ENCODE results near the gene OR10X1.

OR10X1 gene

GRCh38 chr1:158579733-158580132, at the start of gene OR10X1:
Gene OR10X1 (minus strand): TSS chr1:158579899. CDS start chr1:158579899, 0 bp downstream.
- no peak for DNase-seq (ENCODE audit: low read depth)

DNA sequence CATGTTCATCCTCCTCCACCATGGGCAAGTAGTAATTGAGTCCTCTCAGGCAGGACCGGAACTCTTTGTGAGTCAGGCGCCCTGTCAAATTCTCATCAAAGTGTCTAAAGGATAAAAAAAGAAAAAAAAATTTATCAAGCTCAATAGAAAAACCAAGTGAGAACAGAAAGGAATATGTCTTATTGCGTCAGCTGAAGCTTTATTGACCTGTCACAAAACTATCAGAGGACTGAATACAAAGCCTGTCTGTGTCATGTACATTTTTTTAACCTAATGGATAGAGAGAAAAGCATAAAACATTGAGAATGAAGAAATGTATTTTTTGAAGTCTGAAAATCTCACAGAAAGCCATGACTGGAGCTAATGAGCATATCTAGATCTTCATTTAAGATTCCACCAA, 34.1 kb upstream of the OR10X1 start:
- DNase-seq (ENCODE audit: low read depth), result no peak

- no peak for DNase-seq (ENCODE audit: low read depth)
Observed at GRCh38 chr1:158611916-158612315, 32.2 kb upstream of the OR10X1 start.

DNA sequence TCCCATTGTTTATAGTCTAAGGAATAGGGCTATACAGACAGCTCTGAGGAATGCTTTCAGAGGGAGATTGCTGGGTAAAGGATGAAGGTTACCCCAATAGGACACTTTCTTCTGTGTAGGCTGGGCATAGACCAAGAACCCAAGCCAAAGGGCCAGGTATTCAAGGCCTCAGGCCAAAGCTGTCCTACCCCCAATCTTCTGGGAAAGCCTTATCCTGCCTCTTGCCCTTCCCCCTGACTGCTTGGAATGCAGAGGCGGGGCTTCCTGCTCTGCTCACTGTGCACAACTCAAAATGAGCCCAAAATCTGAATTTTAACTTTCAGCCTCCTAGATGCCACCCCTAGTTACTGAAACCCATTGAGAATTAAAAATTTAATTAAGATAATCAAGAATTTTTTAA, 27.6 kb upstream of the OR10X1 start:
- DNase-seq (ENCODE audit: low read depth), result no peak

DNA sequence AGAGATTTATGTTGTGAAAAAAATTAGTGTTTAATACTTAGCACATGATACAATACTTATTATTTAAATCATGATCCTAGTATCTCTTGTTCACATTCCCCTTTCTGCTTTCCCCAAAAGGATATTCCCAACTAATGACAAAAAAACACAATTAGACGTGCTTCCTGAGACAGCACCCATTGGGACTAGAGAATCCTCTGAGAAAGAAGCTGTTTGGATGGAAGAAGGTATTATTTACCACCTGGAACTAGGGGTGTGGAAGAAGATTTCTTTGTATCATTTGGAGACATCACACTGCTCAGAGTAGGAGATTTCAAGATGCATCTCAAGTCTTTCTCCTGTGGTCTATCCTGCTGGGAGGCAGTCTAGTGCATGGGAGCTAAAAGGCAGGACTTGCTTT, 25.3 kb upstream of the OR10X1 start, which contains the start of gene OR10Z1:
TSS of gene OR10Z1 (plus strand) at position 301 of the 400 bp plus-strand sequence. CDS start 1,171 bp downstream, outside the sequence.
- DNase-seq (ENCODE audit: low read depth), result no peak

DNA sequence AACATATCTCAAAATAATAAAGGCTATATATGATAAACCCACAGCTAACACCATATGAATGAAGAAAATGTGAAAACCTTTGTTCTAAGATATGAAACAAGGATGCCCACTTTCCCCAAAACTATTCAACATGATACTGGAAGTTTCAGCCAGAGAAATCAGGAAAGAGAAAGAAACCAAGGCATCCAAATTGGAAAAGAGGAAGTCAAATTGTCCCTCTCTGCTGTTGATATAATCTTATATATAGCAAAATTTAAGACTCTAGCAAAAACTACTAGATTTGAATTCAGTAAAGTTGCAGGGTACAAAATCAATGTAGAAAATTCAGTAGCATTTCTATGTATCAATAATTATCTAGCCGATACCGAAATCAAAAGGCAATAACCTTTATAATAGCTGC, 21.0 kb upstream of the OR10X1 start:
- no peak for DNase-seq (ENCODE audit: low read depth)

GRCh38 chr1:158586942-158587341, 7.2 kb upstream of the OR10X1 start:
- no peak for DNase-seq (ENCODE audit: low read depth)

DNA sequence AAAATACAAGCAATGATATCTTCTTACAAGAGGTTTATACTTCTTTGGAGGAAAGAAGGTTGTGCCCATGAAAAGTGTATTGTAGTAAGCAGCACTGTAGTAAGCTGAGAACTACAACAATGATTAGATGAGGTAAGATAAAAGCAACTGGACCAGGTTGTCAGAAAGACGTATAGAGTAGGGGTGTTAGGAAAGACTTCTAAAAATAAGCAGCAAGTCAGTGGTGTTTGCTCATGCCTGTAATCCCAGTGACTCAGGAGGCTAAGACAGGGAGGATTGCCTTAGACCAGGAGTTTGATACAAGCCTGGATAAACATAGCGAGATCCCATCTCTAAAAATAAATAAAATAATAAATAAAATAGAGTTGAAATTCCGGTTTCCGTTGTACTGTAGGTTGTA, 4.3 kb upstream of the OR10X1 start:
- DNase-seq (ENCODE audit: low read depth), result no peak

- no peak for DNase-seq (ENCODE audit: low read depth)
Observed at GRCh38 chr1:158577561-158577960, 2.1 kb downstream of the OR10X1 start.

DNA sequence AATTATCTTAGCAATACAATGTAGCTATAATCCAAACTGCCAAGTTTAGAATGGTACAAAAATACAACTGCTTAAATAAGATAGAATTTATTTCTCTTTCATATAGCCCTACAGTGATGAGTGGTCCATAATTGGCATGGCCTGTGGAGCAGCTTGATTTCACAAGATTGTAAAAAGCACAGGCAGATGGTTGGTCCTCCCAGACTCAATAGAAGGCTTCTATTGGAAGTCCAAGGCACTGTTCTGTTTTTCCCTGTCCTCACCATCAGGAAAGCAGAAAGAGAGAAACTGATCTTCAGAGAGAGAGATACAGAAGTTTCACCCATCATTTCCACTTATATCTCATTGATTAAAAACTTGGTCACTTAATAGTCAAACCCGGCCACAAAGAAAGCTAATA, 7.5 kb downstream of the OR10X1 start:
- DNase-seq (ENCODE audit: low read depth), result no peak

DNA sequence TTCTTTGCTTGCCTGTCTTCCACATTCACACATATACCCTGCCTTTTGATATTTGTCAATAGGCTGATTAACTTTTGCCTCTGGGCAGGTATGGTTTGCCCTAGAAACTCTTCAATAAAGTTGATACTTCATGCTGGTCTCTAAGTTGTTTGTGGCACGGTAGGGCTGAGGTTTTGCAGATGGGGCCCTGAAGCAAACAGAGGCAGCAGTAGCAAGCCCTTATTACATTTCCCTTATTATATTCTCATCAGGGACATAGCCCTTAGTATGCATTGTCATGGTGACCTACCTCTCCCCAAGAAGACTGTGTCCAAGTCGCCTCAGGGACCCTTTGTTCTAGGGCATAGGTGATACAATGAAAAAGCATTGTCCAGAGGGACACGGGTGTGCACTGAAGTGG, 9.2 kb downstream of the OR10X1 start, which contains the start of gene OR6P1:
TSS of gene OR6P1 (minus strand) at position 101 of the 400 bp plus-strand sequence. CDS start 6,976 bp downstream, outside the sequence.
- DNase-seq (ENCODE audit: low read depth), result no peak

GRCh38 chr1:158564608-158565007, 15.1 kb downstream of the OR10X1 start:
- no peak for DNase-seq (ENCODE audit: low read depth)

DNA sequence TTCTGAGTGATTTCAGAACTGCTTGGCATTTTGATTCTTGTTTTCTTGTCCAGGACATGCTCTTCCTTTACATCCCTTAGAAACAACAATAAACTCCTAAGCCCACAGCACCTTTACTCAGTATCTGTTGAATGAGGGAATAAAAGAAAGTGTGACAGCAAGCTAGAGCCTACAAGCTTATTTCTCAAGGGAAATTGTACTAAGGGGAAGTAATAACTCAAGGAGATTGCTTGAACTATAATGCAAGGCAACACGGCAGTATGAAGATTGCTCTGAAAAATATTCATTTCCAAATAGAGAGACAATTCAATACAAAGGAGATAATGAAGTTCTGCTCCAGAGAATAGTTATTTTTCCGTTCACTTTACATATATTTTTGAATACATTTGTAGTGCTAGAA, 15.8 kb downstream of the OR10X1 start:
- DNase-seq (ENCODE audit: low read depth), result no peak

- no peak for DNase-seq (ENCODE audit: low read depth)
Observed at GRCh38 chr1:158559696-158560095, 20.0 kb downstream of the OR10X1 start.

DNA sequence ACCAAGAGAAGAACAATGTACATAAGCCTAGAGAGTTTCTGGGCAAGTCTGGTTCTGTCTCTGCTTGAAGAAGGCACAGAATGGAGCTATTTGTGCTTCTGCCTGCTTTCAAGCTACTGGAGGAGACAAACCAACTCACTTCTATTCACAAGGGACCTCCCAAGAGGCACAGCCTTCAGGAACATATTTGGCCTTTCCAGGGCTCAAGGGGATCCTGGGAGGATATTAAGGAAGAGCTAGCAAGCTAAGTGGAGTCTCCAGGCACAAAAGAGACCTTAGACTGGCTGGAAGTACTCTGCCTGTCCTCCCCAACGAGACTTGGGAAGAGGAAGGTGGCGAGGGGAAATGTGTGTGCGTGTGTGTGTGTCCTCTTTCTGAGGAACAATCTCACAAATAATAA, 25.3 kb downstream of the OR10X1 start, which contains the start of gene OR6Y1:
TSS of gene OR6Y1 (minus strand) at position 54 of the 400 bp plus-strand sequence. CDS start 6,300 bp downstream, outside the sequence.
- DNase-seq (ENCODE audit: low read depth), result no peak

- no peak for DNase-seq (ENCODE audit: low read depth)
Observed at GRCh38 chr1:158552296-158552695, 27.4 kb downstream of the OR10X1 start.

DNA sequence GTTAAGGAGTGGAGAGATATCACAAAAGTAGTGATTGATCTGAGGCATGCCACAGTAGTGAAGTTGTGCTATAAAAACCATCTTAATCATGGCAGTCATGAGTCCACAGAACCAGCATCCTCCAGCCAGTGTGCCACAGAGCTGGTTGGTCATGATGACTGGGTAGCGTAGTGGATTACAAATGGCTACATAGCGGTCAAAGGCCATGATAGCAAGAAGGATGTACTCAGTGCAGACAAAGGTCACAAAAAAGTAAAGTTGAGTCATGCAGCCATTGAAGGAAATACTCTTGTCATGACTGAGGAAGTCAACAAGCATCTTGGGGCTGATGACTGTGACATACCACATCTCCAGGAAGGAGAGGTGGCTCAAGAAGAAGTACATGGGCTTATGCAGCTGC, 32.2 kb downstream of the OR10X1 start:
- no peak for DNase-seq (ENCODE audit: low read depth)

DNA sequence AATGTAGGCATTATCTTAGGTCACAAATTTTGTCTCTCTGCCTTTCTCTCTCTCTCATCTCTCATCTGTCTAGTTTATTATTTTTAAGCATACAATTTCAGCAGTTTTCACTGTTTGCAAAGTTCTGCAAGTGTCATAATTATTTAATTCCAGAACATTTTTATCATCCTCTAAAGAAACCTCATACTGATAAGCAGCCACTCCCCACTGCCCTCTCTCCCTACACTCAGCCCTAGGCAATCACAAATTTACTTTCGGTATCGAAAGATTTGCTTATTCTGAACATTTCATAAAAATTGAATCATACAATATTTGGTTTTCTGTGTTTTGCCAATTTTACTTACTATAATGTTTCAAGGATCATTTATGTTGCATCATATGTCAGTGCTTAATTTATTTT, 42.1 kb downstream of the OR10X1 start:
- DNase-seq (ENCODE audit: low read depth), result no peak

DNA sequence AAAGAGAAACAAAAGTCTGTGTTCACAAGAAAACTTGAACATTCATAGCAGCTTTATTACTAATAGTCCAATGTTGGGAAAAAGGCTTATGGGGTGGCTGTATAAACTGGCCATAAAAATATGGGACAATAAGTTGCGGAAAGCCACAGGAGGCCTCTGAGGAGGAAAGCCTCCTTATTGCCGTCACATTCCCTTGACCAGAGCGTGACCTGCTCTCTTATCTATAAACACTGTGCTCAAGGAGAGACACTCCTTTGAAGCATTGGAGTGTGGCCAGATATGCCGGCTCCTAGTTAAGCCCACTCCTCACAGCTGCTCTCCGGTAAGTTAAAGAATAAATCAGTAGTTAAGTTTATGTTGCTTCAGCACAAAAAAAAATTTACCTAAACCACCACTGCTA, 45.2 kb downstream of the OR10X1 start:
- no peak for DNase-seq (ENCODE audit: low read depth)
